ENCODE data around the gene INSC.

- TF ChIP-seq, protein P1, sequence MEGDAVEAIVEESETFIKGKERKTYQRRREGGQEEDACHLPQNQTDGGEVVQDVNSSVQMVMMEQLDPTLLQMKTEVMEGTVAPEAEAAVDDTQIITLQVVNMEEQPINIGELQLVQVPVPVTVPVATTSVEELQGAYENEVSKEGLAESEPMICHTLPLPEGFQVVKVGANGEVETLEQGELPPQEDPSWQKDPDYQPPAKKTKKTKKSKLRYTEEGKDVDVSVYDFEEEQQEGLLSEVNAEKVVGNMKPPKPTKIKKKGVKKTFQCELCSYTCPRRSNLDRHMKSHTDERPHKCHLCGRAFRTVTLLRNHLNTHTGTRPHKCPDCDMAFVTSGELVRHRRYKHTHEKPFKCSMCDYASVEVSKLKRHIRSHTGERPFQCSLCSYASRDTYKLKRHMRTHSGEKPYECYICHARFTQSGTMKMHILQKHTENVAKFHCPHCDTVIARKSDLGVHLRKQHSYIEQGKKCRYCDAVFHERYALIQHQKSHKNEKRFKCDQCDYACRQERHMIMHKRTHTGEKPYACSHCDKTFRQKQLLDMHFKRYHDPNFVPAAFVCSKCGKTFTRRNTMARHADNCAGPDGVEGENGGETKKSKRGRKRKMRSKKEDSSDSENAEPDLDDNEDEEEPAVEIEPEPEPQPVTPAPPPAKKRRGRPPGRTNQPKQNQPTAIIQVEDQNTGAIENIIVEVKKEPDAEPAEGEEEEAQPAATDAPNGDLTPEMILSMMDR (IDR thresholded peaks at IDR 0.05 in 4 of 5, conservative IDR thresholded peaks at IDR 0.05 in 1 of 5), result no peak
- TF ChIP-seq POLR2A (IDR thresholded peaks at IDR 0.05), result no peak
Observed at GRCh38 chr11:15266999-15267398, 152.3 kb downstream of the INSC start.
